GM19463 (cell line): ENCODE data around the gene FOXP1.

ENCODE experiments used
- ATAC-seq: cut with Tn5 transposase; IDR thresholded peaks from one replicate; pipeline ENCODE4 v1.9.1; 2021; ENCODE audit warnings: mild to moderate bottlenecking, moderate library complexity; ENCODE audit not compliant: unreplicated experiment

FOXP1 gene

GRCh38 chr3:71095511-71096291 lies 487.8 kb downstream of the FOXP1 start:
- no peak for ATAC-seq

- ATAC-seq: no peak
Measured at GRCh38 chr3:71094658-71095209, 488.8 kb downstream of the FOXP1 start.

GRCh38 chr3:71092665-71093064 lies 490.9 kb downstream of the FOXP1 start:
- no peak for ATAC-seq

GRCh38 chr3:71090207-71090606 lies 493.3 kb downstream of the FOXP1 start:
- ATAC-seq: no peak

DNA sequence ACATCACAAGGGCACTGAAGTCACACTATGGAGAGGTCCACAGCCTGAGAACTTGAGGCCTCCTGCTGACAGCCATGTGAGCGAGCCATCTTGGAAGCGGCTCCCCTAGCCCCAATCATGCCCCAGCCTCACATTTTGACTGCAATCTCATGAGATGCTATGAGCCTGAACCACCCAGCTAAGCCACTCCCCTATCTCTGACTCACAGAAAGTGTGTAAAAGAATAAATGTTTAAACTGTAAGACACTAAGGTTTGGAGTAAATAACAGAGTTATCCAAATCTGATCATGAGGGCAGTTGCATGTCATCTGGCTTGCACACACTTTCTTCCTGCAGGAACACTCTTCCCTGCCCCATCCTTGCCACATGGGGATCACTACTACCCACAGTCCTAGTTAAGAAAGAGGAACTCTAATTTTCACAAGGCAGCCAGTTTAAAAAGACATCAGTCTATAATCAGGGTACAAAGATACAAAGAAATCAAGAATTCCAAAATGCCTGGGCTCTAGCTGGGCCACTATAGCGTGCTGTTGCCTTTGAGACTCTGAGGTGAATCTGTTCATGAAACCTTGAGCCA lies 494.2 kb downstream of the FOXP1 start:
- ATAC-seq: no peak

GRCh38 chr3:71088742-71089141 lies 494.8 kb downstream of the FOXP1 start:
- no peak for ATAC-seq

DNA sequence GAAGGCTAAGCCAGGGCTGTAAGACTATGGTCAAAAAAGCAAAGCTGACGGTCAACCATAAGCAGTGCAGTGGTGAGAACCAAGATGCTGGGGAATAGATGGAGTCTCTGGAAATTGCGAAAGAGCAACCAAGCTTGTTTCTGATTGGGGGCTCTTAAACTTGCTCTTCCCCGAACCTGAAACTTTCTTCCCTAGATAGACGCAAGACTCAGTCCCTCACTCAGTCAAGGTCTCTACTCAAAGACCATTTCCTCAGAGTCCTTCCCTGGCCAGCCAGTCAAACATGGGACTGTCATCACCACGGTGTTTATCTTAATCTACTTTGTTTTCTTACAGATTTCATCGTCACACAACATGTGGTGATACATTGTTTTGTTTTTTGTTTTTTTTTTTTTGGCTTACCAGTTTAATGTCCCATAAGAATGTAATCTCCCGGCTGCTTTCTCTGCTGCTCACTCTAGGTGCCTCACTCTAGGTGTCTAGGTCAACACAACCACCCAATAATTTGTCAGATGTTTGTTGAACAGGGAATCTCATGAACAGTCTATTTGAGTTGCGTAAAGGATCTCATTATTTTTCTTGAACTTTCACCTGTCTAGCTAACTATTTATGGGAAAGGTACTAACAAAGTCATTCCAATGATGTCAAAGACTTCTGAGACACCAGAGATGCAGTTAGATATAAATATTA lies 495.4 kb downstream of the FOXP1 start:
- no peak for ATAC-seq

GRCh38 chr3:71087143-71088018 lies 496.1 kb downstream of the FOXP1 start:
- peak; percentile 86 for ATAC-seq

GRCh38 chr3:71086777-71087142 lies 496.8 kb downstream of the FOXP1 start:
- no peak for ATAC-seq

- ATAC-seq: no peak
Measured at GRCh38 chr3:71083726-71084131, 499.8 kb downstream of the FOXP1 start.

GRCh38 chr3:71082833-71083232 lies 500.7 kb downstream of the FOXP1 start:
- no peak for ATAC-seq

GRCh38 chr3:71080517-71081083 lies 502.9 kb downstream of the FOXP1 start:
- ATAC-seq: no peak

- no peak for ATAC-seq
Measured at GRCh38 chr3:71078723-71079525, 504.6 kb downstream of the FOXP1 start.

GRCh38 chr3:71078199-71078598 lies 505.3 kb downstream of the FOXP1 start:
- ATAC-seq: no peak

- ATAC-seq: no peak
Measured at GRCh38 chr3:71077070-71077469, 506.5 kb downstream of the FOXP1 start.

- no peak for ATAC-seq
Measured at GRCh38 chr3:71076361-71077002, 507.0 kb downstream of the FOXP1 start.

DNA sequence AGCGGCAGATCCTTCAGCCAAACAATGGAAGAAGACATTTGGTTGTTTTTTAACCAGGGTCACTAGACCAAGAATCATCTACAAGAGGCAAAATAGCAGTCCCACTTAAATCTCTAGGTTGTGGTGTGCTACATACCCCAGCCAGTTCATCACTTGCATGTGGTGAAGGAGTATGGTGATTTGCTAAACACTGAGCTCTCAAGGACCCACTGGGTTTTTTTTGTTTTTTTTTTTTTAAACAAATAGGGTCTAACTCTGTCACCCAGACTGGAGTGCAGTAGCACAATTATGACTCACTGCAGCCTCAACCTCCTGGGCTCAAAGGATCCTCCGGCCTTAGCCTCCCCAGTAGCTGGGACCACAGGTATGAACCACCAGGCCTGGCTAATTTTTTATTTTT lies 508.0 kb downstream of the FOXP1 start:
- ATAC-seq: no peak

DNA sequence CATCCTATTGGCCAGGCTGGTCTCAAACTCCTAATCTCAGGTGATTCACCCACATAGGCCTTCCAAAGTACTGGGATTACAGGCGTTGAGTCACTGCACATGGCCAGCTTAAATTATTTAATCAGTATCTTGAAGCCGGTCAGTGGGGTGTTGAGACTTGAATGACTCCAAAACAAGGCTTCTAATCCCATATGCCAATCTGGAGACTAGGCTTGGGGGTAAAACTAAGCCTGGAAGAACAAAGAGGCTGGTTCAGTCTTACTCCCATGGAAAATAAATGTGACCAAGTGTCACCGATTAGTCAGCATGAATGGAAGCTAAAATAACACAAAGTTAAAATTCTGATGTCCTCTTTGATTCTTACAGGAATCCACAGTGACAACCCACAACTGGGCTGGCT lies 509.1 kb downstream of the FOXP1 start:
- no peak for ATAC-seq

DNA sequence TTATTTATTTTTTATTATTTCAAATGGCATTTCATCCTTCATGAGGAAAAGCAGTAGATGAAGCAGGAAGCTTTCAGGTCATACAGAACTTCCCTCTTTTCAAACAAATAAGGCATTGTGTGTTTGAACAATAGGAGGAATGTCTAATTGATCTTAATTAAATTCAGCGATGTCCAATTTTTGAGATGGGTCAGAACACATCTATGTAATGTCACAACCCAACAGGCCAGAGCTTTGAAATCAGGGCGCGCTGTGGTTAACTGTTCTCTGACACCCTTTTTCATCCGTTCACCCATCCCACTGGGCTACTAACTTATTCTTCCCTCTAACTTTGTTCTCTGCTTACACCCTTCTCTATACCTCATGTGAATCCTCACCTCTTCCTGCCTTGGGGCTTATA lies 510.5 kb downstream of the FOXP1 start:
- ATAC-seq: no peak
